ENCODE data around the gene ACSM4. TPM values are rescaled to one million over a fixed set of nuclear protein-coding genes. Genes with fewer than 3 reads are reported as not detected.

ACSM4 gene
- polyA plus RNA-seq, 1 of the 3 experiments (the other 2 are of a cell fraction), result not detected

DNA sequence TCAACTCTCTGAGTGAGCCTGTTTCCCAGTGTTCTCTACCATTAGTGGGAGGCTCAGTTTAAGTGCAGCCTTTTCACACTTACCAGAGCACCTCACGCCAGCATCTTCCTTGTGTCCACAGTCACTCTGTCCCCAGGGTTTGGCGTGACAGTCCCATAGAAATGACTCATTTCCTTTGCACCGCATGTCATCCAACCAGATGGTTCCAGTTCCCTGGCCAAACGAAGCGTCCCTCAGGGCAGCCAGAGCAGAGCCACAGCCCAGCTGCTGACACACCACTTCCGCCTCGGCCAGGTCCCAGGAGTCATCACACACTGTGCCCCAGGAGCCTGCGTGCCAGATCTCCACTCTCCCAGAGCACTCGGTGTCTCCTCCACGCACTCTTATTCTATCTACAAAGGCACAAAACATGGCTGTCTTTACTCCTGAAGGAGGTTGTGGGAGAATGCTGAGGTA is 65.4 kb downstream of the ACSM4 start:
- ChIA-PET CTCF (no interaction called here), POLR2A (interaction anchor here (0.6 kb wide), 1 partner anchor 635 kb away, joined by 3 read pairs; no protein-coding TSS in a partner anchor)
- peaks cover 0 to 6% of the 10 kb centered on the region in 2 experiments; a peak in 1 of 4 replicates for H3K4me1 ChIP-seq (ENCODE audit: control insufficient read depth in 1 of 2, insufficient read depth in 2 of 2, low read depth in 1 of 2, low read length in 1 of 2)
- H4K20me1 ChIP-seq (ENCODE audit: insufficient read depth), result no peaks in the 10 kb centered on the region
- peak; percentile 76 for DNase-seq
- peak overlapping the region in 1 of 2 experiments; percentile 43; a peak in 2 of 4 replicates for H3K4me3 ChIP-seq (ENCODE audit: low read depth in 2 of 2, low read length in 1 of 2)
- WGBS (ENCODE audit: low lambda C conversion rate), result 16% methylated on average over 9 of the region's 10 CpGs
- H2AFZ ChIP-seq (ENCODE audit: low read depth), result peak overlapping the region; percentile 87
- peak overlapping the region; percentile 23; the same call in 1 of the 2 replicates for H3K4me2 ChIP-seq
- H3K27me3 ChIP-seq (ENCODE audit: insufficient read depth), result no peaks in the 10 kb centered on the region
- H3K79me2 ChIP-seq (ENCODE audit: insufficient read depth), result no peaks in the 10 kb centered on the region
- H3K27ac ChIP-seq (ENCODE audit: low read depth in 2 of 2, low read length in 1 of 2), result peak overlapping the region in 1 of 2 experiments; percentile 39; a peak in 1 of 4 replicates
- H3K9me2 ChIP-seq, result no peaks in the 10 kb centered on the region
- peaks cover 0 to 3% of the 10 kb centered on the region in 2 experiments for H3K36me3 ChIP-seq (replicated peaks in 1 of 2; ENCODE audit: control insufficient read depth in 1 of 2, insufficient read depth in 2 of 2, low read length in 1 of 2)
- no peaks in the 10 kb centered on the region; the same call in 1 of the 2 replicates for H3K9me3 ChIP-seq
- H3F3A ChIP-seq (replicated peaks; ENCODE audit: insufficient read depth), result peaks cover 3% of the 10 kb centered on the region
- TF ChIP-seq NFIC (IDR thresholded peaks at IDR 0.05; ENCODE audit: borderline replicate concordance) (no peak), GABPA (IDR thresholded peaks at IDR 0.05; ENCODE audit: low read depth) (peak; percentile 26; the same call in 1 of the 2 replicates), MXI1 (IDR thresholded peaks at IDR 0.05; ENCODE audit: low read depth, low read length) (peak; percentile 90), EP300 (IDR thresholded peaks at IDR 0.05; ENCODE audit: borderline replicate concordance in 1 of 2, low read depth in 1 of 2, low read length in 1 of 2) (peak in 1 of 2 experiments; percentile 46; a peak in 2 of 4 replicates), CHD2 (IDR thresholded peaks at IDR 0.05; ENCODE audit: low read length, partially characterized antibody) (peak; percentile 18)
- TF ChIP-seq, protein P1, sequence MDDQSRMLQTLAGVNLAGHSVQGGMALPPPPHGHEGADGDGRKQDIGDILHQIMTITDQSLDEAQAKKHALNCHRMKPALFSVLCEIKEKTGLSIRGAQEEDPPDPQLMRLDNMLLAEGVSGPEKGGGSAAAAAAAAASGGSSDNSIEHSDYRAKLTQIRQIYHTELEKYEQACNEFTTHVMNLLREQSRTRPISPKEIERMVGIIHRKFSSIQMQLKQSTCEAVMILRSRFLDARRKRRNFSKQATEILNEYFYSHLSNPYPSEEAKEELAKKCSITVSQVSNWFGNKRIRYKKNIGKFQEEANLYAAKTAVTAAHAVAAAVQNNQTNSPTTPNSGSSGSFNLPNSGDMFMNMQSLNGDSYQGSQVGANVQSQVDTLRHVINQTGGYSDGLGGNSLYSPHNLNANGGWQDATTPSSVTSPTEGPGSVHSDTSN (IDR thresholded peaks at IDR 0.05), result no peak
- TF ChIP-seq, protein P2, sequence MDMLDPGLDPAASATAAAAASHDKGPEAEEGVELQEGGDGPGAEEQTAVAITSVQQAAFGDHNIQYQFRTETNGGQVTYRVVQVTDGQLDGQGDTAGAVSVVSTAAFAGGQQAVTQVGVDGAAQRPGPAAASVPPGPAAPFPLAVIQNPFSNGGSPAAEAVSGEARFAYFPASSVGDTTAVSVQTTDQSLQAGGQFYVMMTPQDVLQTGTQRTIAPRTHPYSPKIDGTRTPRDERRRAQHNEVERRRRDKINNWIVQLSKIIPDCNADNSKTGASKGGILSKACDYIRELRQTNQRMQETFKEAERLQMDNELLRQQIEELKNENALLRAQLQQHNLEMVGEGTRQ (IDR thresholded peaks at IDR 0.05; ENCODE audit: borderline replicate concordance, low read depth, low read length), result no peak
- no peak overlapping the region for H3K9ac ChIP-seq

DNA sequence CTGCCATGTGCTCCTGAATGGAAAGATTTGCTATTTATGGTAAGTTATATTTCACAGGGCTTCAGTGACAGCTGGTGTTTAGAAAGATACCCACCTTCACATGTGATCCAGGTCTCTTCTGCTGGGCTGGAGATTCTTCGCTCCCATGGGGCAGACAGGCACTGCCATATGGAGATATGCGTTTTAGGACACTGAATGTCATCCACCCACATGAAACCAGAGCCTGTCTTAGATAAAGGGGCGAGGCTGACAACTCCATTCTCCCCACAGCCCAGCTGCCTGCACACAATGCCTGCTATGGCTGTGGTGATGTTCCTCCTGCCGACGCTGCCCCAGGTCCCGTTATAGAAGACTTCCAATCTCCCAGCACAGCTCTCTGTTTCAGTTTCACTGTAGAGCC is 69.4 kb downstream of the ACSM4 start:
- TF ChIP-seq TEAD4 (IDR thresholded peaks at IDR 0.05; ENCODE audit: borderline replicate concordance, insufficient read depth) (no peak), EP300 (IDR thresholded peaks at IDR 0.05; ENCODE audit: borderline replicate concordance in 1 of 2, low read depth in 1 of 2, low read length in 1 of 2) (no peak), MEF2A (IDR thresholded peaks at IDR 0.05; ENCODE audit: borderline replicate concordance, low read depth) (no peak), FOXM1 (IDR thresholded peaks at IDR 0.05; ENCODE audit: low read depth) (no peak), JUND (IDR thresholded peaks at IDR 0.05) (no peak), POLR2AphosphoS5 (IDR thresholded peaks at IDR 0.05; ENCODE audit: low read depth, low read length) (no peak), MXI1 (IDR thresholded peaks at IDR 0.05; ENCODE audit: low read depth, low read length) (no peak), YY1 (IDR thresholded peaks at IDR 0.05; ENCODE audit: low read depth) (no peak), RAD21 (IDR thresholded peaks at IDR 0.05; ENCODE audit: low read length) (no peak), NRF1 (IDR thresholded peaks at IDR 0.05; ENCODE audit: low read depth, low read length) (no peak), TAF1 (IDR thresholded peaks at IDR 0.05; ENCODE audit: borderline replicate concordance, low read depth, low read length) (no peak), EZH2phosphoT487 (IDR thresholded peaks at IDR 0.05; ENCODE audit: borderline replicate concordance, low read depth) (no peak), ELF1 (IDR thresholded peaks at IDR 0.05) (no peak)
- TF ChIP-seq, protein P3, sequence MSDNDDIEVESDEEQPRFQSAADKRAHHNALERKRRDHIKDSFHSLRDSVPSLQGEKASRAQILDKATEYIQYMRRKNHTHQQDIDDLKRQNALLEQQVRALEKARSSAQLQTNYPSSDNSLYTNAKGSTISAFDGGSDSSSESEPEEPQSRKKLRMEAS (IDR thresholded peaks at IDR 0.05; ENCODE audit: low read depth), result no peak
- TF ChIP-seq, protein P4, sequence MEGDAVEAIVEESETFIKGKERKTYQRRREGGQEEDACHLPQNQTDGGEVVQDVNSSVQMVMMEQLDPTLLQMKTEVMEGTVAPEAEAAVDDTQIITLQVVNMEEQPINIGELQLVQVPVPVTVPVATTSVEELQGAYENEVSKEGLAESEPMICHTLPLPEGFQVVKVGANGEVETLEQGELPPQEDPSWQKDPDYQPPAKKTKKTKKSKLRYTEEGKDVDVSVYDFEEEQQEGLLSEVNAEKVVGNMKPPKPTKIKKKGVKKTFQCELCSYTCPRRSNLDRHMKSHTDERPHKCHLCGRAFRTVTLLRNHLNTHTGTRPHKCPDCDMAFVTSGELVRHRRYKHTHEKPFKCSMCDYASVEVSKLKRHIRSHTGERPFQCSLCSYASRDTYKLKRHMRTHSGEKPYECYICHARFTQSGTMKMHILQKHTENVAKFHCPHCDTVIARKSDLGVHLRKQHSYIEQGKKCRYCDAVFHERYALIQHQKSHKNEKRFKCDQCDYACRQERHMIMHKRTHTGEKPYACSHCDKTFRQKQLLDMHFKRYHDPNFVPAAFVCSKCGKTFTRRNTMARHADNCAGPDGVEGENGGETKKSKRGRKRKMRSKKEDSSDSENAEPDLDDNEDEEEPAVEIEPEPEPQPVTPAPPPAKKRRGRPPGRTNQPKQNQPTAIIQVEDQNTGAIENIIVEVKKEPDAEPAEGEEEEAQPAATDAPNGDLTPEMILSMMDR (IDR thresholded peaks at IDR 0.05), result no peak
- TF ChIP-seq, protein P5, sequence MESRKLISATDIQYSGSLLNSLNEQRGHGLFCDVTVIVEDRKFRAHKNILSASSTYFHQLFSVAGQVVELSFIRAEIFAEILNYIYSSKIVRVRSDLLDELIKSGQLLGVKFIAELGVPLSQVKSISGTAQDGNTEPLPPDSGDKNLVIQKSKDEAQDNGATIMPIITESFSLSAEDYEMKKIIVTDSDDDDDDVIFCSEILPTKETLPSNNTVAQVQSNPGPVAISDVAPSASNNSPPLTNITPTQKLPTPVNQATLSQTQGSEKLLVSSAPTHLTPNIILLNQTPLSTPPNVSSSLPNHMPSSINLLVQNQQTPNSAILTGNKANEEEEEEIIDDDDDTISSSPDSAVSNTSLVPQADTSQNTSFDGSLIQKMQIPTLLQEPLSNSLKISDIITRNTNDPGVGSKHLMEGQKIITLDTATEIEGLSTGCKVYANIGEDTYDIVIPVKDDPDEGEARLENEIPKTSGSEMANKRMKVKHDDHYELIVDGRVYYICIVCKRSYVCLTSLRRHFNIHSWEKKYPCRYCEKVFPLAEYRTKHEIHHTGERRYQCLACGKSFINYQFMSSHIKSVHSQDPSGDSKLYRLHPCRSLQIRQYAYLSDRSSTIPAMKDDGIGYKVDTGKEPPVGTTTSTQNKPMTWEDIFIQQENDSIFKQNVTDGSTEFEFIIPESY (IDR thresholded peaks at IDR 0.05; ENCODE audit: borderline replicate concordance, low read depth), result no peak
- Histone ChIP-seq H3K36me3 (replicated peaks in 1 of 2; ENCODE audit: control insufficient read depth in 1 of 2, insufficient read depth in 2 of 2, low read length in 1 of 2) (peaks cover 0 to 3% of the 10 kb centered on the region in 2 experiments), H3K4me3 (ENCODE audit: low read depth in 2 of 2, low read length in 1 of 2) (no peak overlapping the region), H3K27me3 (ENCODE audit: insufficient read depth) (no peaks in the 10 kb centered on the region; the same call in 1 of the 2 replicates), H3K9me2 (no peaks in the 10 kb centered on the region), H4K20me1 (ENCODE audit: insufficient read depth) (no peaks in the 10 kb centered on the region), H3K9me3 (no peaks in the 10 kb centered on the region; the same call in 1 of the 2 replicates), H2AFZ (ENCODE audit: low read depth) (no peak overlapping the region), H3F3A (replicated peaks; ENCODE audit: insufficient read depth) (peaks cover 5% of the 10 kb centered on the region), H3K4me1 (ENCODE audit: control insufficient read depth in 1 of 2, insufficient read depth in 2 of 2, low read depth in 1 of 2, low read length in 1 of 2) (peaks cover 0 to 7% of the 10 kb centered on the region in 2 experiments; a peak in 1 of 4 replicates), H3K79me2 (ENCODE audit: insufficient read depth) (no peaks in the 10 kb centered on the region), H3K4me2 (no peak overlapping the region), H3K27ac (ENCODE audit: low read depth in 2 of 2, low read length in 1 of 2) (no peak overlapping the region), H3K9ac (no peak overlapping the region)
- DNase-seq, result no peak
- CTCF ChIA-PET, result no interaction called here
- POLR2A ChIA-PET, result no interaction called here
- WGBS (ENCODE audit: low lambda C conversion rate), result 25% methylated on average over 6 of the region's 6 CpGs

All from SK-N-SH (cell line).